ENCODE data around the gene GLYATL3.

The GLYATL3 gene

GRCh38 chr6:49541936-49542335 lies 42.2 kb downstream of the GLYATL3 start:
- TF ChIP-seq CTCF (IDR thresholded peaks at IDR 0.05; ENCODE audit: low read depth, low read length): no peak
- no peak overlapping the region for H3K4me3 ChIP-seq (replicated peaks in 1 of 2; ENCODE audit: low read depth in 2 of 2, low read length in 2 of 2)
- peak in 1 of 2 donors; percentile 48 for DNase-seq (ENCODE audit: low read depth in 2 of 2)

- TF ChIP-seq CTCF (IDR thresholded peaks at IDR 0.05; ENCODE audit: low read depth, low read length): no peak
- DNase-seq (ENCODE audit: low read depth in 2 of 2): no peak
- H3K4me3 ChIP-seq (replicated peaks in 1 of 2; ENCODE audit: low read depth in 2 of 2, low read length in 2 of 2): no peak overlapping the region
These were observed 43.5 kb downstream of the GLYATL3 start for GRCh38 chr6:49543087-49543858.

- no peak for DNase-seq (ENCODE audit: low read depth in 2 of 2)
- H3K4me3 ChIP-seq (replicated peaks in 1 of 2; ENCODE audit: low read depth in 2 of 2, low read length in 2 of 2): no peak overlapping the region
- TF ChIP-seq CTCF (IDR thresholded peaks at IDR 0.05; ENCODE audit: low read depth, low read length): no peak
These were observed 46.6 kb downstream of the GLYATL3 start for GRCh38 chr6:49546331-49546730.

DNA sequence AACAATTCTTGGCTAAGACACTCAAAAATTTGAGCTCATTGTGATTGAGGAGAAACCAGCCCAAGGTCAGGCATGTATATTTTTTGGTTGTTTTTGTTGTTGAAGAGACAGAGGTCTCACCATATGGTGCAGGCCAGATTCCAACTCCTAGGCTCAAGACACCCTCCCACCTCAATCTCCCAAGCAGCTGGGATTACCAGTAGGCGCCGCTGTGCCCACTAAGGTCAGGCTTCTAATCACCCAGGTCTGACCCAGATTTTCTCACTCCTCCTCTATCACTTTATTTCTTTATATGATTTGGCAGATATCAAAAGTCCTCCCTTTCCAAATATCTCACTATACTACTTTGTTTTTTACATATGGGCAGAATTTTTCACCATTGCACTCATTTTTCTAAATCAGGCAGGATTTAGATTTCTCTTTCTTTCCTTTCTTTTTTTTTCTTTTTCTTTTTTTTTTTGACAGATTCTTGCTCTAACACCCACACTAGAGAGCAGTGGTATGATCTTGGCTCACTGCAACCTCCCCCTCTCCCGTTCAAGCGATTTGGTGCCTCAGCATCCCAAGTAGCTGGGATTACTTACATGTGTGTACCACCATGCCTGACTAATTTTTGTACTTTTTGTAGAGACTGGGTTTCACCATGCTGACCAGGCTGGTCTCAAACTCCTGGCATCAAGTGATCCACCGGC lies 49.0 kb downstream of the GLYATL3 start:
- TF ChIP-seq CTCF (IDR thresholded peaks at IDR 0.05; ENCODE audit: low read depth, low read length): peak; percentile 13
- DNase-seq (ENCODE audit: low read depth in 2 of 2): no peak
- no peak overlapping the region for H3K4me3 ChIP-seq (replicated peaks in 1 of 2; ENCODE audit: low read depth in 2 of 2, low read length in 2 of 2)

DNA sequence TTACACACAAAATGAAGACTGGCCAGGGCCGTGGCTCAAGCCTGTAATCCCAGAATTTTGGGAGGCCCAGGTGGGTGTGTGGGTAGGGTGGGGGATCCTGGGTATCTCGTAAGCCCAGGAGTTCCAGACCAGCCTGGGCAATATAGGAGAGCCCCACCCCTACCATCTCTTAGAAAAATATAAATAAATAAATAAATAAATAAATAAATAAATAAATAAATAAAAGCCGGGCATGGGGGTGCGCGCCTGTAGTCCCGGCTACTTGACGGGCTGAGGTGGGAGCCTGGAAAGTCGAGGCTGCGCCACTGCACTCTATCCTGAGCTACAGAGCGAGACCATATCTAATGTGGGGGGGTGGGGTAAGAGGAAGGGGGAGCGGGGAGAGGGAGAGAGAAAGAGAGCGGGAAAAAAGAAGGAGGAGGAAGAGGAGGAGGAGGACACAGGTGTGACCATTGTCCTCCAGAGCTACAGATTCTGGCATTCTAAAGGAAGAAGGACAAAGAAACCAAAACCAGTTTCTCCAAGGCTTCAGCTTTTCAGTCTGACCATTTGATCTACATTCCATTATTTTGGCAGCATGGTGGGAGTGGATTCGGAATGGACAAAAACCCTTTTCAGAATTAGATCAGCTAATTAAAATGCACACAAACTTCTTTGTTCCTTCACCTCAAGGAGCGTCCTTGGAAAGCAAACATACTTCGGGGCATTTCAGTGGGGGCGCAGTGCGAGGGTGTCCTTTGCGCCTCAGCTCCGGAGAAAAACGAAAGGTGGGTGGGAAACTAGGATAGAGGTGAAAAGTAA lies 50.2 kb downstream of the GLYATL3 start:
- no peak for TF ChIP-seq CTCF (IDR thresholded peaks at IDR 0.05; ENCODE audit: low read depth, low read length)
- peak overlapping the region; percentile 48 to 53 for H3K4me3 ChIP-seq (replicated peaks in 1 of 2; ENCODE audit: low read depth in 2 of 2, low read length in 2 of 2)
- no peak for DNase-seq (ENCODE audit: low read depth in 2 of 2)

- peak within 1 kb of the TSS; percentile 48 to 53 for H3K4me3 ChIP-seq (replicated peaks in 1 of 2; ENCODE audit: low read depth in 2 of 2, low read length in 2 of 2)
- no peak for DNase-seq (ENCODE audit: low read depth in 2 of 2)
- no peak for TF ChIP-seq CTCF (IDR thresholded peaks at IDR 0.05; ENCODE audit: low read depth, low read length)
These were observed 50.9 kb downstream of the GLYATL3 start, which contains the start of gene C6orf141 for GRCh38 chr6:49550492-49551077. TSS of gene C6orf141 (plus strand) at chr6:49550668. CDS start at chr6:49550793, 125 bp downstream.
